ENCODE data around the gene MT1H. TPM values are rescaled to one million over a fixed set of nuclear protein-coding genes. Genes with fewer than 3 reads are reported as not detected.
A peak's percentile ranks its signal among the peaks of the same experiment; 100 is the strongest.

MT1H gene
- total and polyA plus RNA-seq, 2 of the 13 experiments (the other 11 are each of a cell fraction or from before 2014, with no cell fraction given), result 0.60 TPM; not detected in 1

DNA sequence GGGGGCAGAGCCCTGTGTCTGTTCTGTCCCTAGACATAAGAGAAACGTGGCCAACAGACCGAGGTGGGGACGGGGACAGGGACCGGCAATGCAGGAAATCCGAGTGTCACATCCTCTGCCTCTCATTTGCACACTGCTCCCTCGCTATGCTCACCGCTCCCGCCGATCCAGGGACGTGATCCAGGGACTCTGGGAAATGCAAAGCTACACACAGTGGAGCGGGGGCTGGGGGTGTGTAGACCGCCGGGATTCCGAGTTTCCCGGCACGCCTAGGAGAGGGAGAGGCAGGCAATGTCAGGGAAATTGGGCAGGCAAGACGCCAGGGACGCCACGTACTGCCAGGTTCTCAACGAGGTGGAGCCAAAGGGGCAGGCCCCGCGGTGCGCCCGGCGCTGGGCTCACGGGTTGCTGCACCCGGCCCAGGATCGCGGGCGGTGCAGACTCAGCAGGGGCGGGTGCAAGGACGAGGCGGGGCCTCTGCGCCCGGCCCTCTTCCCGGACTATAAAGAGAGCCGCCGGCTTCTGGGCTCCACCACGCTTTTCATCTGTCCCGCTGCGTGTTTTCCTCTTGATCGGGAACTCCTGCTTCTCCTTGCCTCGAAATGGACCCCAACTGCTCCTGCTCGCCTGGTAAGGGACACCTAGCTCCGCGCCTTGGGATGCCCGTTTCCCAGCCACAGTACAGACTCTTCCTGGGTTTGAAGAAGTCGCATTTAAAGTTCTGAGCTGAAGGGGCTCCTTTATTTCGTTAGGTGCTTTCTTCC lies 12.5 kb downstream of the MT1H start, which contains the start of gene MT1X (continued):
- TF ChIP-seq, protein P1, sequence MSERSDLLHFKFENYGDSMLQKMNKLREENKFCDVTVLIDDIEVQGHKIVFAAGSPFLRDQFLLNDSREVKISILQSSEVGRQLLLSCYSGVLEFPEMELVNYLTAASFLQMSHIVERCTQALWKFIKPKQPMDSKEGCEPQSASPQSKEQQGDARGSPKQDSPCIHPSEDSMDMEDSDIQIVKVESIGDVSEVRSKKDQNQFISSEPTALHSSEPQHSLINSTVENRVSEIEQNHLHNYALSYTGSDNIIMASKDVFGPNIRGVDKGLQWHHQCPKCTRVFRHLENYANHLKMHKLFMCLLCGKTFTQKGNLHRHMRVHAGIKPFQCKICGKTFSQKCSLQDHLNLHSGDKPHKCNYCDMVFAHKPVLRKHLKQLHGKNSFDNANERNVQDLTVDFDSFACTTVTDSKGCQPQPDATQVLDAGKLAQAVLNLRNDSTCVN (CRISPR knock-in tag; IDR thresholded peaks at IDR 0.05; ENCODE audit: borderline replicate concordance), result 0 out of 2 replicates have a peak, but pooled peaks have one; percentile 22
- TF ChIP-seq KAT7 (CRISPR knock-in tag; IDR thresholded peaks at IDR 0.05; ENCODE audit: borderline replicate concordance) (peak; percentile 78; the same call in 1 of the 2 replicates), ZNF547 (CRISPR knock-in tag; IDR thresholded peaks at IDR 0.05) (0 out of 2 replicates have a peak, but pooled peaks have one; percentile 45), HIVEP1 (CRISPR knock-in tag; IDR thresholded peaks at IDR 0.05) (peak; percentile 74), ZNF782 (CRISPR knock-in tag; IDR thresholded peaks at IDR 0.05; ENCODE audit: borderline replicate concordance) (0 out of 2 replicates have a peak, but pooled peaks have one; percentile 3), HOXA3 (CRISPR knock-in tag; IDR thresholded peaks at IDR 0.05) (peak; percentile 86), ZNF263 (CRISPR knock-in tag; IDR thresholded peaks at IDR 0.05) (no peak; the same call in 1 of the 2 replicates), ZNF431 (CRISPR knock-in tag; IDR thresholded peaks at IDR 0.05; ENCODE audit: borderline replicate concordance, low read depth) (no peak), ZNF678 (CRISPR knock-in tag; IDR thresholded peaks at IDR 0.05) (no peak), ATF7-NPFF (CRISPR knock-in tag; IDR thresholded peaks at IDR 0.05; ENCODE audit: low read depth) (peak; percentile 87), KLF9 (CRISPR knock-in tag; IDR thresholded peaks at IDR 0.05; ENCODE audit: low read depth) (peak; percentile 29; the same call in 1 of the 2 replicates), ZNF761 (CRISPR knock-in tag; conservative IDR thresholded peaks at IDR 0.05) (0 out of 2 replicates have a peak, but pooled peaks have one; percentile 67), EEA1 (CRISPR knock-in tag; IDR thresholded peaks at IDR 0.05; ENCODE audit: borderline replicate concordance) (0 out of 2 replicates have a peak, but pooled peaks have one; percentile 15), ZNF614 (CRISPR knock-in tag; IDR thresholded peaks at IDR 0.05; ENCODE audit: borderline replicate concordance) (peak; percentile 96)
- TF ChIP-seq, protein P2, sequence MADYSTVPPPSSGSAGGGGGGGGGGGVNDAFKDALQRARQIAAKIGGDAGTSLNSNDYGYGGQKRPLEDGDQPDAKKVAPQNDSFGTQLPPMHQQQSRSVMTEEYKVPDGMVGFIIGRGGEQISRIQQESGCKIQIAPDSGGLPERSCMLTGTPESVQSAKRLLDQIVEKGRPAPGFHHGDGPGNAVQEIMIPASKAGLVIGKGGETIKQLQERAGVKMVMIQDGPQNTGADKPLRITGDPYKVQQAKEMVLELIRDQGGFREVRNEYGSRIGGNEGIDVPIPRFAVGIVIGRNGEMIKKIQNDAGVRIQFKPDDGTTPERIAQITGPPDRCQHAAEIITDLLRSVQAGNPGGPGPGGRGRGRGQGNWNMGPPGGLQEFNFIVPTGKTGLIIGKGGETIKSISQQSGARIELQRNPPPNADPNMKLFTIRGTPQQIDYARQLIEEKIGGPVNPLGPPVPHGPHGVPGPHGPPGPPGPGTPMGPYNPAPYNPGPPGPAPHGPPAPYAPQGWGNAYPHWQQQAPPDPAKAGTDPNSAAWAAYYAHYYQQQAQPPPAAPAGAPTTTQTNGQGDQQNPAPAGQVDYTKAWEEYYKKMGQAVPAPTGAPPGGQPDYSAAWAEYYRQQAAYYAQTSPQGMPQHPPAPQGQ (CRISPR knock-in tag; IDR thresholded peaks at IDR 0.05; ENCODE audit: borderline replicate concordance), result no peak
- TF ChIP-seq, protein P3, sequence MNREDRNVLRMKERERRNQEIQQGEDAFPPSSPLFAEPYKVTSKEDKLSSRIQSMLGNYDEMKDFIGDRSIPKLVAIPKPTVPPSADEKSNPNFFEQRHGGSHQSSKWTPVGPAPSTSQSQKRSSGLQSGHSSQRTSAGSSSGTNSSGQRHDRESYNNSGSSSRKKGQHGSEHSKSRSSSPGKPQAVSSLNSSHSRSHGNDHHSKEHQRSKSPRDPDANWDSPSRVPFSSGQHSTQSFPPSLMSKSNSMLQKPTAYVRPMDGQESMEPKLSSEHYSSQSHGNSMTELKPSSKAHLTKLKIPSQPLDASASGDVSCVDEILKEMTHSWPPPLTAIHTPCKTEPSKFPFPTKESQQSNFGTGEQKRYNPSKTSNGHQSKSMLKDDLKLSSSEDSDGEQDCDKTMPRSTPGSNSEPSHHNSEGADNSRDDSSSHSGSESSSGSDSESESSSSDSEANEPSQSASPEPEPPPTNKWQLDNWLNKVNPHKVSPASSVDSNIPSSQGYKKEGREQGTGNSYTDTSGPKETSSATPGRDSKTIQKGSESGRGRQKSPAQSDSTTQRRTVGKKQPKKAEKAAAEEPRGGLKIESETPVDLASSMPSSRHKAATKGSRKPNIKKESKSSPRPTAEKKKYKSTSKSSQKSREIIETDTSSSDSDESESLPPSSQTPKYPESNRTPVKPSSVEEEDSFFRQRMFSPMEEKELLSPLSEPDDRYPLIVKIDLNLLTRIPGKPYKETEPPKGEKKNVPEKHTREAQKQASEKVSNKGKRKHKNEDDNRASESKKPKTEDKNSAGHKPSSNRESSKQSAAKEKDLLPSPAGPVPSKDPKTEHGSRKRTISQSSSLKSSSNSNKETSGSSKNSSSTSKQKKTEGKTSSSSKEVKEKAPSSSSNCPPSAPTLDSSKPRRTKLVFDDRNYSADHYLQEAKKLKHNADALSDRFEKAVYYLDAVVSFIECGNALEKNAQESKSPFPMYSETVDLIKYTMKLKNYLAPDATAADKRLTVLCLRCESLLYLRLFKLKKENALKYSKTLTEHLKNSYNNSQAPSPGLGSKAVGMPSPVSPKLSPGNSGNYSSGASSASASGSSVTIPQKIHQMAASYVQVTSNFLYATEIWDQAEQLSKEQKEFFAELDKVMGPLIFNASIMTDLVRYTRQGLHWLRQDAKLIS (CRISPR knock-in tag; IDR thresholded peaks at IDR 0.05), result no peak
- TF ChIP-seq, protein P4, sequence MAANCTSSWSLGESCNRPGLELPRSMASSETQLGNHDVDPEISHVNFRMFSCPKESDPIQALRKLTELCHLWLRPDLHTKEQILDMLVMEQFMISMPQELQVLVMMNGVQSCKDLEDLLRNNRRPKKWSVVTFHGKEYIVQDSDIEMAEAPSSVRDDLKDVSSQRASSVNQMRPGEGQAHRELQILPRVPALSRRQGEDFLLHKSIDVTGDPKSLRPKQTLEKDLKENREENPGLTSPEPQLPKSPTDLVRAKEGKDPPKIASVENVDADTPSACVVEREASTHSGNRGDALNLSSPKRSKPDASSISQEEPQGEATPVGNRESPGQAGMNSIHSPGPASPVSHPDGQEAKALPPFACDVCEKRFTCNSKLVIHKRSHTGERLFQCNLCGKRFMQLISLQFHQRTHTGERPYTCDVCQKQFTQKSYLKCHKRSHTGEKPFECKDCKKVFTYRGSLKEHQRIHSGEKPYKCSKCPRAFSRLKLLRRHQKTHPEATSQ (CRISPR knock-in tag; IDR thresholded peaks at IDR 0.05; ENCODE audit: borderline replicate concordance), result 0 out of 2 replicates have a peak, but pooled peaks have one; percentile 55
- TF ChIP-seq, protein P5, sequence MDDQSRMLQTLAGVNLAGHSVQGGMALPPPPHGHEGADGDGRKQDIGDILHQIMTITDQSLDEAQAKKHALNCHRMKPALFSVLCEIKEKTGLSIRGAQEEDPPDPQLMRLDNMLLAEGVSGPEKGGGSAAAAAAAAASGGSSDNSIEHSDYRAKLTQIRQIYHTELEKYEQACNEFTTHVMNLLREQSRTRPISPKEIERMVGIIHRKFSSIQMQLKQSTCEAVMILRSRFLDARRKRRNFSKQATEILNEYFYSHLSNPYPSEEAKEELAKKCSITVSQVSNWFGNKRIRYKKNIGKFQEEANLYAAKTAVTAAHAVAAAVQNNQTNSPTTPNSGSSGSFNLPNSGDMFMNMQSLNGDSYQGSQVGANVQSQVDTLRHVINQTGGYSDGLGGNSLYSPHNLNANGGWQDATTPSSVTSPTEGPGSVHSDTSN (CRISPR knock-in tag; IDR thresholded peaks at IDR 0.05; ENCODE audit: borderline replicate concordance), result no peak

All from HepG2 (cell line).